OCI-LY7 (cell line): ENCODE data around the gene ZFHX3. TPM values are rescaled to one million over a fixed set of nuclear protein-coding genes. Genes with fewer than 3 reads are reported as not detected.

Experiments
- BruUV-seq: library from RNA; stranded (reverse); fragments of 400-500 nt; replicated peaks from 2 replicates; lab custom pipeline; 2021; lab: Mats Ljungman, UMichigan
- CTCF ChIA-PET: fragments of 300-600 bp; sonication (Branson Sonifier 250); formaldehyde crosslinking; loops from one replicate; lab custom pipeline; 2022; ENCODE audit warnings: antibody characterized with exemption; ENCODE audit not compliant: unreplicated experiment; lab: Charles Lee
- POLR2A ChIA-PET: fragments of 300-600 bp; sonication (Branson Sonifier 250); formaldehyde crosslinking; loops from one replicate; lab custom pipeline; 2022; ENCODE audit warnings: antibody characterized with exemption; lab: Charles Lee
- DNase-seq: peaks from one replicate; pipeline ENCODE4 v3.0.0-alpha.2; 2015; ENCODE audit warnings: low spot score
- H2AFZ ChIP-seq: fragments of 200-600 bp; sonication (generic), shearing (Covaris generic); 2 replicates; pipeline ENCODE4 v1.6.1; 2014; ENCODE audit warnings: mild to moderate bottlenecking, antibody characterized with exemption, low read length, moderate library complexity
- H3K27ac ChIP-seq: fragments of 200-600 bp; sonication (generic); 2 replicates; pipeline ENCODE4 v1.5.1; 2014; ENCODE audit warnings: mixed run types, low read depth, mild to moderate bottlenecking, moderate library complexity, low read length, inconsistent platforms; ENCODE audit not compliant: poor library complexity, severe bottlenecking
- H3K36me3 ChIP-seq: fragments of 200-600 bp; sonication (generic); 2 replicates; pipeline ENCODE4 v1.6.1; 2014; ENCODE audit warnings: mild to moderate bottlenecking, antibody characterized with exemption, low read length, moderate library complexity, mixed read lengths; ENCODE audit not compliant: insufficient read depth
- H3K4me1 ChIP-seq: fragments of 200-600 bp; sonication (generic); 2 replicates; pipeline ENCODE4 v1.5.1; 2014; ENCODE audit warnings: mild to moderate bottlenecking, low read length; ENCODE audit not compliant: insufficient read depth, poor library complexity, severe bottlenecking
- H3K4me2 ChIP-seq: fragments of 200-600 bp; sonication (generic); 2 replicates; pipeline ENCODE4 v1.6.1; 2014; ENCODE audit warnings: mild to moderate bottlenecking, low read length
- H3K4me3 ChIP-seq: fragments of 200-600 bp; sonication (generic); 2 replicates; pipeline ENCODE4 v1.5.1; 2014; ENCODE audit warnings: mild to moderate bottlenecking, low read depth, low read length; ENCODE audit not compliant: poor library complexity, severe bottlenecking
- H3K79me2 ChIP-seq: fragments of 200-600 bp; sonication (generic); 2 replicates; pipeline ENCODE4 v1.6.1; 2016; ENCODE audit warnings: low read depth, mild to moderate bottlenecking, low read length, moderate library complexity, mixed read lengths; ENCODE audit not compliant: insufficient read depth
- H3K9me2 ChIP-seq: fragments of 200-600 bp; sonication (generic); 2 replicates; pipeline ENCODE4 v1.6.1; 2016; ENCODE audit warnings: mild to moderate bottlenecking, low read length, mixed read lengths; ENCODE audit not compliant: insufficient read depth
- H3K9me3 ChIP-seq: fragments of 200-600 bp; sonication (generic); 2 replicates; pipeline ENCODE4 v1.6.1; 2014; ENCODE audit warnings: mild to moderate bottlenecking, mixed run types, low read length, mixed read lengths
- H4K20me1 ChIP-seq: fragments of 200-600 bp; sonication (generic); 2 replicates; pipeline ENCODE4 v1.6.1; 2014; ENCODE audit warnings: mild to moderate bottlenecking, antibody characterized with exemption, low read length, moderate library complexity, mixed read lengths; ENCODE audit not compliant: insufficient read depth
- EZH2phosphoT487 ChIP-seq: fragments of 200-600 bp; sonication (generic); IDR thresholded peaks from 2 replicates; pipeline ENCODE4 v1.6.1; 2018; ENCODE audit warnings: low read depth, borderline replicate concordance, mild to moderate bottlenecking, mixed run types, antibody characterized with exemption, low read length, moderate library complexity, mixed read lengths
- intact Hi-C: fragments of 100-400 bp; cut with micrococcal nuclease; formaldehyde crosslinking; loops from one replicate; pipeline ENCODE4 v1.10.0; 2022; ENCODE audit not compliant: unreplicated experiment
- total RNA-seq, 2 experiments: library from RNA; depleted of rRNA in 1 of 2; stranded (reverse); fragments of >200 nt in 1 of 2; shearing (Covaris generic) in 1 of 2; gene quantifications; 2 replicates each; pipeline ENCODE4 v1.2.3, GENCODE V29; 2014 to 2022
- TF ChIP-seq, protein P1 (sequence below): fragments of 200-600 bp; sonication (generic); conservative IDR thresholded peaks from 2 replicates; pipeline ENCODE4 v1.5.1; 2014; ENCODE audit warnings: mild to moderate bottlenecking, antibody characterized with exemption, low read length, moderate library complexity, mixed read lengths

Gene ZFHX3
- total RNA-seq, 2 experiments from 2014 or later, result 1.3 to 6.2 TPM

DNA sequence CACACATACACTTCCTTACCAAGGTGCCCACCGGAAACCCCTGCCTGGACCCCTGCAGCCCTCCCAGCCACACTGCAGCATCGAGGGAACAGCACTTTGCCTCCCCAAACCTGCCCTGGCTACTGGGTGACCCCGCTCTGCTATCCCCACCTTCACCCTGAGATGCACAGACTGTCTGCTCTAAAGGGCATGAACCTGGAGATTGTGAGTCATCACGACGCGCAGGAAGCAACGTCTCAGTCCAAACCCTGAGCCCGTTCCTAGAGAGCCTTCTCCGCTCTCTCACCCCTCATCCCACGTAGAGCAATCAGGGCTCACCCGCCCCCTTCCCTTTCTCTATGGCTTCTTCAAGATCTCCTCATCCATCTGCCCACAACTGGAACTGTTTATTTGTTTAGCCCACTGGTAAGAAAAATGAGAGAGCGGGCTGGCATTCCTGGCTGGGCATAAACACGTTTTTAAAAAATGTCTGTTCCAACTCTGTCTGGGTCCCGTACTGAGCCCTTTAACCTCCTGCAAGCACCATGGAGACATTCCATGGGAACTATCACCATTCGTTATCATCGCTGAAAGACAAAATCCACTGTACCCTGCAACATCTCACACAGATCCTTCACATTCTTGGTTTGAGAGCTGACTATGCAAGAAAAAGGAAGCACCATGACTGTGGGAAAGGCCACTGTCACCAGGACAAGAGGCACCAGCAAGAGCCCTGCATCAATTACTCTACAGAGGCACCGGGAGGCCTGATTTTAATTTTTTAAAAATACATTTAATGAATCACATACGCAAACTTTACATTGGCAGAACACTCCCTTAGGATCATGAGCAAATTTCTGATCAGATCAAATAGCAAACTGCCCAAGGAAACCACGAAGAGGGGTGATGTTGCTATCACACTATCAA is 28.2 kb downstream of the ZFHX3 start:
- no peaks in the 10 kb centered on the region for H4K20me1 ChIP-seq
- no peak overlapping the region for H3K4me3 ChIP-seq
- H3K27ac ChIP-seq, result no peak overlapping the region
- no peak for TF ChIP-seq EZH2phosphoT487
- TF ChIP-seq, protein P1, sequence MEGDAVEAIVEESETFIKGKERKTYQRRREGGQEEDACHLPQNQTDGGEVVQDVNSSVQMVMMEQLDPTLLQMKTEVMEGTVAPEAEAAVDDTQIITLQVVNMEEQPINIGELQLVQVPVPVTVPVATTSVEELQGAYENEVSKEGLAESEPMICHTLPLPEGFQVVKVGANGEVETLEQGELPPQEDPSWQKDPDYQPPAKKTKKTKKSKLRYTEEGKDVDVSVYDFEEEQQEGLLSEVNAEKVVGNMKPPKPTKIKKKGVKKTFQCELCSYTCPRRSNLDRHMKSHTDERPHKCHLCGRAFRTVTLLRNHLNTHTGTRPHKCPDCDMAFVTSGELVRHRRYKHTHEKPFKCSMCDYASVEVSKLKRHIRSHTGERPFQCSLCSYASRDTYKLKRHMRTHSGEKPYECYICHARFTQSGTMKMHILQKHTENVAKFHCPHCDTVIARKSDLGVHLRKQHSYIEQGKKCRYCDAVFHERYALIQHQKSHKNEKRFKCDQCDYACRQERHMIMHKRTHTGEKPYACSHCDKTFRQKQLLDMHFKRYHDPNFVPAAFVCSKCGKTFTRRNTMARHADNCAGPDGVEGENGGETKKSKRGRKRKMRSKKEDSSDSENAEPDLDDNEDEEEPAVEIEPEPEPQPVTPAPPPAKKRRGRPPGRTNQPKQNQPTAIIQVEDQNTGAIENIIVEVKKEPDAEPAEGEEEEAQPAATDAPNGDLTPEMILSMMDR, result no peak
- H3K36me3 ChIP-seq, result no peaks in the 10 kb centered on the region
- no peaks in the 10 kb centered on the region for H3K4me1 ChIP-seq
- DNase-seq, result no peak
- POLR2A ChIA-PET, result no interaction called here
- no TSS peak for BruUV-seq
- intact Hi-C loops, result no loop called here
- H3K4me2 ChIP-seq, result no peak overlapping the region
- H3K9me3 ChIP-seq, result no peaks in the 10 kb centered on the region
- no peak overlapping the region for H2AFZ ChIP-seq
- CTCF ChIA-PET, result no interaction called here
- no peaks in the 10 kb centered on the region for H3K9me2 ChIP-seq
- H3K79me2 ChIP-seq, result no peaks in the 10 kb centered on the region

DNA sequence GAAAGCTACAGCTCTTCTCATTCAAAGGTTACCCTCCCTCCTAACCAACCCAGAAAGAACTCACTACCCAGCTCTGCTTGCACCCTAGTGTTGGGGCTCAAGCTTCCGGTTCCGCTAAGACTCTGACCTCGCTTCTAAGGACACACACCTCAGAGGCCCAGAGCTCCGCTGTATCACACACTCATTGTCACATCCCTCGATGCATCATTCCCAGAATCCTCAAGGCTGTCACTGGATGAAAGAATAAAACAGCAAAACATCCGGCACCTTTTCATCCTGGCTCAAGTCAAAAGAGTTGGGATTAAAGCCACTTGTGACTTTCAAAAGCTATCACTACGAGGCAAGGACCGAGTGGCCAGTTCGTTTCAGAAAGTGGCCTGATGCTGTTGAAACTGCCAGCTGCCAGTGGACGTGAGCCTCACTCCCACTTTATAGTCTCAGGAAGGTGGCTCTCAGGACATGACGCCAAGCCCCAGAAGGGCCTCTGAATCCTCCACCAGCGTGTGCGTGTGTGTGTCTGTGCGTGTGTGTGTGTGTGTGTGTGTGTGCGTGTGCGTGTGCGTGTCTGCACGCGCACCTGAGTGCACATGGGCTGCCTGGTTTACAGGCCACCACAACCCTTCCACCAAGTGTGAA is 29.0 kb downstream of the ZFHX3 start:
- ChIA-PET CTCF (no interaction called here), POLR2A (no interaction called here)
- DNase-seq, result no peak
- Histone ChIP-seq H4K20me1 (no peaks in the 10 kb centered on the region), H3K4me1 (no peaks in the 10 kb centered on the region), H3K9me3 (no peaks in the 10 kb centered on the region), H3K79me2 (no peaks in the 10 kb centered on the region), H3K4me2 (no peak overlapping the region), H3K9me2 (no peaks in the 10 kb centered on the region), H3K36me3 (no peaks in the 10 kb centered on the region), H3K27ac (no peak overlapping the region), H3K4me3 (no peak overlapping the region), H2AFZ (no peak overlapping the region)
- TF ChIP-seq, protein P1, result no peak
- no peak for TF ChIP-seq EZH2phosphoT487
- no TSS peak for BruUV-seq
- intact Hi-C loops, result no loop called here
